ENCODE measurements around the gene DNAJC9. TPM values are rescaled to one million over a fixed set of nuclear protein-coding genes. Genes with fewer than 3 reads are reported as not detected.

Gene DNAJC9
- total RNA-seq = 10 to 100 TPM; 10.5 to 19.9 (median 17.4) TPM

GRCh38 chr10:73246646-73247508 lies at the start of gene DNAJC9:
DNAJC9 (minus strand) TSS chr10:73247255; CDS start chr10:73247189, 66 bp downstream.
- WGBS, 2 donors = 0% methylated on average over 25 to 42 of the region's 78 CpGs
- peak; percentile 96 to 99 for DNase-seq (ENCODE audit: low spot score in 2 of 2)
- intact Hi-C loops (cut with DNase I; ENCODE audit: low total_unique reads) = no loop called here
- TF ChIP-seq POLR2A (IDR thresholded peaks at IDR 0.05) (peak in 1 of 2 donors; percentile 34), CTCF (IDR thresholded peaks at IDR 0.05) (no peak)
- peak within 1 kb of the TSS; percentile 78 for H3K4me3 ChIP-seq (ENCODE audit: low read depth, poor library complexity, severe bottlenecking)

- H3K4me3 ChIP-seq (ENCODE audit: low read depth, poor library complexity, severe bottlenecking) = no peak overlapping the region
- WGBS, 2 donors = 80% methylated on average over 3 of the region's 3 CpGs
- DNase-seq (ENCODE audit: low spot score in 2 of 2) = no peak
- intact Hi-C loops (cut with DNase I; ENCODE audit: low total_unique reads) = no loop called here
- TF ChIP-seq CTCF (IDR thresholded peaks at IDR 0.05) (no peak), POLR2A (IDR thresholded peaks at IDR 0.05) (no peak)
Observed at GRCh38 chr10:73293461-73293860, 46.4 kb upstream of the DNAJC9 start.

GRCh38 chr10:73289958-73290357 lies 42.9 kb upstream of the DNAJC9 start:
- TF ChIP-seq POLR2A (IDR thresholded peaks at IDR 0.05) (no peak), CTCF (IDR thresholded peaks at IDR 0.05) (no peak)

GRCh38 chr10:73287441-73287840 lies 40.4 kb upstream of the DNAJC9 start:
- TF ChIP-seq POLR2A (IDR thresholded peaks at IDR 0.05) (no peak), CTCF (IDR thresholded peaks at IDR 0.05) (no peak)
- intact Hi-C loops (cut with DNase I; ENCODE audit: low total_unique reads) = no loop called here
- DNase-seq (ENCODE audit: low spot score in 2 of 2) = no peak
- H3K4me3 ChIP-seq (ENCODE audit: low read depth, poor library complexity, severe bottlenecking) = no peak overlapping the region
- WGBS, 2 donors = 75 to 77% methylated on average over 1 of the region's 1 CpG

More at GRCh38 chr10:73289958-73290357, 42.9 kb upstream of the DNAJC9 start:
- intact Hi-C loops (cut with DNase I; ENCODE audit: low total_unique reads) = no loop called here
- WGBS, 2 donors = 98 to 100% methylated on average over 1 of the region's 1 CpG
- no peak for DNase-seq (ENCODE audit: low spot score in 2 of 2)
- H3K4me3 ChIP-seq (ENCODE audit: low read depth, poor library complexity, severe bottlenecking) = no peak overlapping the region

GRCh38 chr10:73281097-73281496 lies 34.0 kb upstream of the DNAJC9 start:
- intact Hi-C loops (cut with DNase I; ENCODE audit: low total_unique reads) = no loop called here

More at GRCh38 chr10:73281097-73281496, 34.0 kb upstream of the DNAJC9 start:
- no peak for TF ChIP-seq POLR2A (IDR thresholded peaks at IDR 0.05)
- no peak for TF ChIP-seq CTCF (IDR thresholded peaks at IDR 0.05)
- H3K4me3 ChIP-seq (ENCODE audit: low read depth, poor library complexity, severe bottlenecking) = no peak overlapping the region
- no peak for DNase-seq (ENCODE audit: low spot score in 2 of 2)
- 97 to 98% methylated on average over 3 of the region's 3 CpGs for WGBS, 2 donors

Data from lower leg skin (tissue), 4 donors.